GM12878 (cell line): ENCODE data around the gene MIEN1. TPM values are rescaled to one million over a fixed set of nuclear protein-coding genes. Genes with fewer than 3 reads are reported as not detected.

ENCODE experiments used
- ATF7 ChIP-seq: fragments of 450-650 bp; IDR thresholded peaks from 2 replicates; pipeline ENCODE4 v1.6.1; 2016; ENCODE audit warnings: low read depth, mild to moderate bottlenecking
- CBX3 ChIP-seq: fragments of 200-600 bp; sonication (generic); IDR thresholded peaks from 2 replicates; pipeline ENCODE4 v1.6.1; 2016; ENCODE audit warnings: low read depth, borderline replicate concordance
- CHD2 ChIP-seq: IDR thresholded peaks from 2 replicates; pipeline ENCODE4 v1.6.1; 2011; ENCODE audit warnings: low read depth, low read length, improper control_type of control experiment, borderline replicate concordance
- DPF2 ChIP-seq: fragments of 450-650 bp; IDR thresholded peaks from 2 replicates; pipeline ENCODE4 v1.6.1; 2017; ENCODE audit warnings: mild to moderate bottlenecking
- EED ChIP-seq: sonication (generic); IDR thresholded peaks from 2 replicates; pipeline ENCODE4 v1.6.1; 2016; ENCODE audit warnings: antibody characterized with exemption, low read depth
- EZH2 ChIP-seq: IDR thresholded peaks from 2 replicates; pipeline ENCODE4 v1.6.1; 2012; ENCODE audit warnings: low read depth, mild to moderate bottlenecking, control low read depth, inconsistent platforms, low read length, borderline replicate concordance; ENCODE audit not compliant: control insufficient read depth
- GATAD2B ChIP-seq: fragments of 450-650 bp; conservative IDR thresholded peaks from 2 replicates; pipeline ENCODE4 v1.6.1; 2017; ENCODE audit warnings: low read depth, mild to moderate bottlenecking, moderate library complexity
- IKZF2 ChIP-seq, 2 experiments: fragments of 450-650 bp; IDR thresholded peaks; 2 replicates each; pipeline ENCODE4 v1.6.1; 2017; ENCODE audit warnings: mild to moderate bottlenecking in 2 of 2, moderate library complexity in 2 of 2
- NFIC ChIP-seq: IDR thresholded peaks from 2 replicates; pipeline ENCODE4 v1.6.1; 2012; ENCODE audit warnings: low read depth, mild to moderate bottlenecking, inconsistent platforms, low read length, moderate library complexity
- NR2C2 ChIP-seq: IDR thresholded peaks from 2 replicates; pipeline ENCODE4 v1.6.1; 2011; ENCODE audit warnings: borderline replicate concordance, low read depth; ENCODE audit not compliant: control insufficient read depth, insufficient read length
- POU2F2 ChIP-seq: IDR thresholded peaks from 3 replicates; pipeline ENCODE4 v1.6.1; 2011; ENCODE audit warnings: low read depth, mild to moderate bottlenecking, low read length, borderline replicate concordance
- RUNX3 ChIP-seq: IDR thresholded peaks from 2 replicates; pipeline ENCODE4 v1.6.1; 2012; ENCODE audit warnings: low read length, inconsistent platforms
- SIX5 ChIP-seq: IDR thresholded peaks from 2 replicates; pipeline ENCODE4 v1.6.1; 2011; ENCODE audit warnings: mild to moderate bottlenecking, low read depth, low read length, moderate library complexity; ENCODE audit not compliant: severe bottlenecking
- SMAD1 ChIP-seq: fragments of 450-650 bp; IDR thresholded peaks from 2 replicates; pipeline ENCODE4 v1.6.1; 2018; ENCODE audit warnings: mild to moderate bottlenecking, low read depth; ENCODE audit not compliant: partially characterized antibody
- TAF1 ChIP-seq: IDR thresholded peaks from 2 replicates; pipeline ENCODE4 v1.6.1; 2011; ENCODE audit warnings: mild to moderate bottlenecking, low read depth, low read length, borderline replicate concordance
- TARDBP ChIP-seq: IDR thresholded peaks from 2 replicates; pipeline ENCODE4 v1.6.1; 2016; ENCODE audit warnings: borderline replicate concordance
- TCF7 ChIP-seq: IDR thresholded peaks from 2 replicates; pipeline ENCODE4 v1.6.1; 2014; ENCODE audit warnings: antibody characterized with exemption, borderline replicate concordance
- WRNIP1 ChIP-seq: IDR thresholded peaks from 2 replicates; pipeline ENCODE4 v1.6.1; 2011; ENCODE audit warnings: low read depth, low read length, improper control_type of control experiment, borderline replicate concordance
- ZNF274 ChIP-seq: IDR thresholded peaks from one replicate; pipeline ENCODE4 v1.8.0; 2011; ENCODE audit not compliant: insufficient read length, insufficient read depth
- ZZZ3 ChIP-seq: IDR thresholded peaks from 2 replicates; pipeline ENCODE4 v1.6.1; 2011; ENCODE audit warnings: low read depth; ENCODE audit not compliant: control insufficient read depth, insufficient read length
- polyA plus RNA-seq, 11 experiments: library from polyadenylated mRNA; depleted of rRNA in 4 of 11; unstranded in 6 of 11; stranded (reverse) in 5 of 11; fragments of >200 nt; fragmentation: Nextera tagmentation in 4 of 11; fragmentation: Illumina TruSeq in 1 of 11; extraction: Ambion mirVana in 4 of 11; extraction: Trizol in 1 of 11; gene quantifications; 1 replicate in 1 of 11; 2 replicates in 10 of 11; pipeline versions ENCODE4 v1.2.1 to v1.2.3, GENCODE V29; 2011 to 2016; ENCODE audit warnings: inconsistent platforms in 2 of 11, missing spikeins in 2 of 11, low read depth in 1 of 11
- total RNA-seq, 4 experiments: library from RNA; depleted of rRNA in 3 of 4; stranded (reverse); fragments of >200 nt in 3 of 4; fragmentation: Illumina TruSeq in 1 of 4; extraction: Trizol in 1 of 4; gene quantifications; 2 replicates each; pipeline versions ENCODE4 v1.2.1 to v1.2.3, GENCODE V29; 2013 to 2021
- TF ChIP-seq, protein P1 (sequence below): IDR thresholded peaks from 2 replicates; pipeline ENCODE4 v1.6.1; 2011; ENCODE audit warnings: borderline replicate concordance, low read depth, mild to moderate bottlenecking, moderate library complexity, low read length; ENCODE audit not compliant: insufficient read depth, poor library complexity, severe bottlenecking
- TF ChIP-seq, protein P2 (sequence below): IDR thresholded peaks from 2 replicates; pipeline ENCODE4 v1.6.1; 2011; ENCODE audit warnings: mild to moderate bottlenecking, low read depth, low read length, moderate library complexity; ENCODE audit not compliant: insufficient replicate concordance
- TF ChIP-seq, protein P3 (sequence below): fragments of 450-650 bp; IDR thresholded peaks from 2 replicates; pipeline ENCODE4 v1.6.1; 2017; ENCODE audit warnings: low read depth, mild to moderate bottlenecking, moderate library complexity
- TF ChIP-seq, protein P4 (sequence below): IDR thresholded peaks from 2 replicates; pipeline ENCODE4 v1.6.1; 2012; ENCODE audit warnings: low read depth, low read length, improper control_type of control experiment

MIEN1 gene
- total and polyA plus RNA-seq, 10 of the 15 experiments (the other 5 are each of a cell fraction or from before 2014, with no cell fraction given), result 24.9 to 89.1 (median 47.7) TPM

DNA sequence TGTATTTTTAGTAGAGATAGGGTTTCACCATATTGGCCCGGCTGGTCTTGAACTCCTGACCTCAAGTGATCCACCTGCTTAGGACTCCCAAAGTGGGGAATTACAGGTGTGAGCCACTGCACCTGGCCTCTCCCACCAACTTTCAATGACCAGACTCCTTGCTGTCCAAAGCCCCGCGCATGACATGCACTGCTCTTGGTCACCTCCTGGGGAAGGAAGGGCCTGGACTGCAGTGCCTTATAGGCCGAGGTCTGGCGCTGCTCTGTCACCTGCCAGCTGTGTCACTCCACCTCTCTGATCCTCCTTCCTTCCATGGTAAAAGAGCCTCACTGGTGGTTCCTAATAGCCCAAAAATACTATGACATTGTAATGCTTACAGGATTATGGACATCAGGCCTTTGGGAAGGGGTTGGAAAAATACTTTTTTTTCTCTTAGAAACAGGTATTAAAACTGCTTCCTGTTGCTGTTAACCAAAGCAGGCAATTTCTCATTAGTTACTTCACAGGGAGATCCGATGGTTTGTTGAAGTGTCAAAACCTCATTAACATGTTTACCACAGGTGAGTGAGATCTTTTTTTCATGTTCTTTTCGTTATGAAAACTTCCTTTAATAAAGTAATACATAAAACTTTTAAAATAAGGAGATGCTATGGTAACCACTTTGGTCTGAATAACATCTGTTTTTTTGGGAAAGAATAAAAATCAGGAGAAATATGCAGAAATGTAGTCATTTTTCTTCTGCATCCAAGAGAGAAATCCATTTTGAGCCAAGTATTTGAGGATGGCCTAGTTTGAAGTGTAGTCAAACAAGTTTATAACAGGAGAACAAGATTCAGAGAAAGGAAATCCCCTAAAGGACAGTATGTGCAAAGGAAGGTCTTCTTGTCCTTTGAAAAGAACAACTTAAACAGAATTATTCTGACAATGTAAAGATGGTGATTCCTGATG is 42.9 kb upstream of the MIEN1 start (continued):
- TF ChIP-seq POU2F2, result no peak
- TF ChIP-seq GATAD2B, result 0 out of 2 replicates have a peak, but pooled peaks have one; percentile 32
- peak; percentile 69 to 70 for TF ChIP-seq IKZF2 (IDR thresholded peaks at IDR 0.05)
- peak; percentile 33; the same call in 1 of the 2 replicates for TF ChIP-seq ATF7
- no peak for TF ChIP-seq WRNIP1
- TF ChIP-seq TCF7, result no peak
- TF ChIP-seq, protein P1, sequence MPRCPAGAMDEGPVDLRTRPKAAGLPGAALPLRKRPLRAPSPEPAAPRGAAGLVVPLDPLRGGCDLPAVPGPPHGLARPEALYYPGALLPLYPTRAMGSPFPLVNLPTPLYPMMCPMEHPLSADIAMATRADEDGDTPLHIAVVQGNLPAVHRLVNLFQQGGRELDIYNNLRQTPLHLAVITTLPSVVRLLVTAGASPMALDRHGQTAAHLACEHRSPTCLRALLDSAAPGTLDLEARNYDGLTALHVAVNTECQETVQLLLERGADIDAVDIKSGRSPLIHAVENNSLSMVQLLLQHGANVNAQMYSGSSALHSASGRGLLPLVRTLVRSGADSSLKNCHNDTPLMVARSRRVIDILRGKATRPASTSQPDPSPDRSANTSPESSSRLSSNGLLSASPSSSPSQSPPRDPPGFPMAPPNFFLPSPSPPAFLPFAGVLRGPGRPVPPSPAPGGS, result no peak
- no peak for TF ChIP-seq EED
- TF ChIP-seq SMAD1, result no peak
- no peak for TF ChIP-seq EZH2
- TF ChIP-seq, protein P2, sequence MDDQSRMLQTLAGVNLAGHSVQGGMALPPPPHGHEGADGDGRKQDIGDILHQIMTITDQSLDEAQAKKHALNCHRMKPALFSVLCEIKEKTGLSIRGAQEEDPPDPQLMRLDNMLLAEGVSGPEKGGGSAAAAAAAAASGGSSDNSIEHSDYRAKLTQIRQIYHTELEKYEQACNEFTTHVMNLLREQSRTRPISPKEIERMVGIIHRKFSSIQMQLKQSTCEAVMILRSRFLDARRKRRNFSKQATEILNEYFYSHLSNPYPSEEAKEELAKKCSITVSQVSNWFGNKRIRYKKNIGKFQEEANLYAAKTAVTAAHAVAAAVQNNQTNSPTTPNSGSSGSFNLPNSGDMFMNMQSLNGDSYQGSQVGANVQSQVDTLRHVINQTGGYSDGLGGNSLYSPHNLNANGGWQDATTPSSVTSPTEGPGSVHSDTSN, result no peak
- TF ChIP-seq TAF1, result no peak
- TF ChIP-seq, protein P3, sequence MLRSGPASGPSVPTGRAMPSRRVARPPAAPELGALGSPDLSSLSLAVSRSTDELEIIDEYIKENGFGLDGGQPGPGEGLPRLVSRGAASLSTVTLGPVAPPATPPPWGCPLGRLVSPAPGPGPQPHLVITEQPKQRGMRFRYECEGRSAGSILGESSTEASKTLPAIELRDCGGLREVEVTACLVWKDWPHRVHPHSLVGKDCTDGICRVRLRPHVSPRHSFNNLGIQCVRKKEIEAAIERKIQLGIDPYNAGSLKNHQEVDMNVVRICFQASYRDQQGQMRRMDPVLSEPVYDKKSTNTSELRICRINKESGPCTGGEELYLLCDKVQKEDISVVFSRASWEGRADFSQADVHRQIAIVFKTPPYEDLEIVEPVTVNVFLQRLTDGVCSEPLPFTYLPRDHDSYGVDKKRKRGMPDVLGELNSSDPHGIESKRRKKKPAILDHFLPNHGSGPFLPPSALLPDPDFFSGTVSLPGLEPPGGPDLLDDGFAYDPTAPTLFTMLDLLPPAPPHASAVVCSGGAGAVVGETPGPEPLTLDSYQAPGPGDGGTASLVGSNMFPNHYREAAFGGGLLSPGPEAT, result 0 out of 2 replicates have a peak, but pooled peaks have one; percentile 47
- TF ChIP-seq ZNF274, result no peak
- TF ChIP-seq CHD2, result no peak
- TF ChIP-seq TARDBP, result no peak
- TF ChIP-seq CBX3, result no peak
- TF ChIP-seq NFIC, result peak; percentile 40; the same call in 1 of the 2 replicates
- no peak for TF ChIP-seq SIX5
- 0 out of 2 replicates have a peak, but pooled peaks have one; percentile 20 for TF ChIP-seq DPF2
- TF ChIP-seq RUNX3, result peak; percentile 4
- TF ChIP-seq NR2C2, result no peak
- TF ChIP-seq, protein P4, sequence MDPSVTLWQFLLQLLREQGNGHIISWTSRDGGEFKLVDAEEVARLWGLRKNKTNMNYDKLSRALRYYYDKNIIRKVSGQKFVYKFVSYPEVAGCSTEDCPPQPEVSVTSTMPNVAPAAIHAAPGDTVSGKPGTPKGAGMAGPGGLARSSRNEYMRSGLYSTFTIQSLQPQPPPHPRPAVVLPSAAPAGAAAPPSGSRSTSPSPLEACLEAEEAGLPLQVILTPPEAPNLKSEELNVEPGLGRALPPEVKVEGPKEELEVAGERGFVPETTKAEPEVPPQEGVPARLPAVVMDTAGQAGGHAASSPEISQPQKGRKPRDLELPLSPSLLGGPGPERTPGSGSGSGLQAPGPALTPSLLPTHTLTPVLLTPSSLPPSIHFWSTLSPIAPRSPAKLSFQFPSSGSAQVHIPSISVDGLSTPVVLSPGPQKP, result no peak
- no peak for TF ChIP-seq ZZZ3
